HepG2 (cell line): ENCODE data around the gene HAUS1. TPM values are rescaled to one million over a fixed set of nuclear protein-coding genes. Genes with fewer than 3 reads are reported as not detected.
A peak's percentile ranks its signal among the peaks of the same experiment; 100 is the strongest.

ENCODE experiments used
- ASH2L ChIP-seq: fragments of 300-600, 200-600 bp; sonication (generic); IDR thresholded peaks from 2 replicates; pipeline ENCODE4 v1.7.0; 2017; ENCODE audit warnings: low read depth, mild to moderate bottlenecking, moderate library complexity, mixed read lengths, low read length; ENCODE audit not compliant: insufficient read length
- ETV6 ChIP-seq: sonication (generic); formaldehyde crosslinking; conservative IDR thresholded peaks from 2 replicates; pipeline ENCODE4 v1.4.0; 2020; ENCODE audit warnings: missing genetic modification reagents
- FOXJ3 ChIP-seq: sonication (generic); formaldehyde crosslinking; IDR thresholded peaks from 2 replicates; pipeline ENCODE4 v1.4.0; 2020; ENCODE audit warnings: missing genetic modification reagents, mild to moderate bottlenecking, borderline replicate concordance
- FOXP1 ChIP-seq, 2 experiments: fragments of 450-650 bp in 1 of 2; IDR thresholded peaks; 2 replicates each; pipeline ENCODE4 v1.6.1; 2017 to 2018; ENCODE audit warnings: antibody characterized with exemption in 1 of 2
- HIVEP1 ChIP-seq: sonication (generic); formaldehyde crosslinking; IDR thresholded peaks from 2 replicates; pipeline ENCODE4 v1.4.0; 2020; ENCODE audit warnings: mild to moderate bottlenecking, missing genetic modification reagents
- HNF4G ChIP-seq, 2 experiments: sonication (generic) in 1 of 2; formaldehyde crosslinking in 1 of 2; IDR thresholded peaks; 2 replicates each; pipeline versions ENCODE4 v1.4.0 to v1.6.1; 2011 to 2020; ENCODE audit warnings: borderline replicate concordance in 2 of 2, low read depth in 2 of 2, mild to moderate bottlenecking in 2 of 2, low read length in 1 of 2, missing genetic modification reagents in 1 of 2, moderate library complexity in 1 of 2
- HNRNPK ChIP-seq: fragments of 200-400 bp; formaldehyde crosslinking; IDR thresholded peaks from 2 replicates; pipeline ENCODE4 v1.6.1; 2018; ENCODE audit warnings: low read length, low read depth, moderate library complexity, mild to moderate bottlenecking; ENCODE audit not compliant: poor library complexity, severe bottlenecking
- KDM5A ChIP-seq: fragments of 200-600 bp; sonication (generic); IDR thresholded peaks from 2 replicates; pipeline ENCODE4 v1.7.0; 2018; ENCODE audit warnings: antibody characterized with exemption, mild to moderate bottlenecking, low read length, borderline replicate concordance
- PCBP1 ChIP-seq: fragments of 200-400 bp; formaldehyde crosslinking; IDR thresholded peaks from 2 replicates; pipeline ENCODE4 v1.6.1; 2017; ENCODE audit warnings: mild to moderate bottlenecking, low read depth, low read length, borderline replicate concordance
- PHF21A ChIP-seq: sonication (generic); formaldehyde crosslinking; IDR thresholded peaks from 2 replicates; pipeline ENCODE4 v1.5.0; 2020; ENCODE audit warnings: mild to moderate bottlenecking, missing genetic modification reagents
- PRMT3 ChIP-seq: sonication (generic); formaldehyde crosslinking; IDR thresholded peaks from 2 replicates; pipeline ENCODE4 v1.8.1; 2022; ENCODE audit warnings: low read depth, mild to moderate bottlenecking, moderate library complexity, missing genetic modification reagents, borderline replicate concordance
- RBFOX2 ChIP-seq: fragments of 200-400 bp; formaldehyde crosslinking; IDR thresholded peaks from 2 replicates; pipeline ENCODE4 v1.6.1; 2017; ENCODE audit warnings: low read depth, mild to moderate bottlenecking, low read length
- SNAPC2 ChIP-seq: sonication (generic); formaldehyde crosslinking; IDR thresholded peaks from 2 replicates; pipeline ENCODE4 v1.8.1; 2022; ENCODE audit warnings: mild to moderate bottlenecking, missing genetic modification reagents
- ZBTB7B ChIP-seq: sonication (generic); formaldehyde crosslinking; IDR thresholded peaks from 2 replicates; pipeline ENCODE4 v1.4.0; 2020; ENCODE audit warnings: missing genetic modification reagents
- ZNF138 ChIP-seq: sonication (generic); formaldehyde crosslinking; IDR thresholded peaks from 2 replicates; pipeline ENCODE4 v1.5.0; 2020; ENCODE audit warnings: mild to moderate bottlenecking, low read depth, missing genetic modification reagents
- ZNF235 ChIP-seq: sonication (generic); formaldehyde crosslinking; IDR thresholded peaks from 2 replicates; pipeline ENCODE4 v1.8.1; 2023; ENCODE audit warnings: mild to moderate bottlenecking, missing genetic modification reagents, borderline replicate concordance
- ZNF547 ChIP-seq: sonication (generic); formaldehyde crosslinking; IDR thresholded peaks from 2 replicates; pipeline ENCODE4 v1.5.1; 2020; ENCODE audit warnings: mild to moderate bottlenecking, missing genetic modification reagents
- ZNF776 ChIP-seq: sonication (generic); formaldehyde crosslinking; IDR thresholded peaks from 2 replicates; pipeline ENCODE4 v1.4.0; 2020; ENCODE audit warnings: mild to moderate bottlenecking, missing genetic modification reagents
- ZNF777 ChIP-seq: sonication (generic); formaldehyde crosslinking; IDR thresholded peaks from 2 replicates; pipeline ENCODE4 v1.4.0; 2020; ENCODE audit warnings: missing genetic modification reagents
- ZNF883 ChIP-seq: sonication (generic); formaldehyde crosslinking; IDR thresholded peaks from 2 replicates; pipeline ENCODE4 v1.5.1; 2020; ENCODE audit warnings: mild to moderate bottlenecking, missing genetic modification reagents; ENCODE audit errors: not compliant biosample characterization
- polyA plus RNA-seq, 8 experiments: library from polyadenylated mRNA; depleted of rRNA in 3 of 8; stranded (reverse) in 7 of 8; unstranded in 1 of 8; fragments of >200 nt; fragmentation: Illumina TruSeq in 4 of 8; extraction: Trizol in 4 of 8; gene quantifications; 2 replicates each; pipeline versions ENCODE4 v1.2.1 to v1.2.3, GENCODE V29; 2011 to 2016; ENCODE audit warnings: low read depth in 4 of 8, missing spikeins in 1 of 8, mixed read lengths in 1 of 8; ENCODE audit not compliant: insufficient read depth in 1 of 8
- total RNA-seq, 5 experiments: library from RNA; depleted of rRNA; stranded (reverse); fragments of >200 nt; fragmentation: Illumina TruSeq; extraction: Trizol; gene quantifications; 2 replicates each; pipeline ENCODE4 v1.2.3, GENCODE V29; 2016; ENCODE audit warnings: low read depth in 1 of 5
- TF ChIP-seq, protein P1 (sequence below): sonication (generic); formaldehyde crosslinking; IDR thresholded peaks from 2 replicates; pipeline ENCODE4 v1.5.0; 2020; ENCODE audit warnings: mild to moderate bottlenecking, missing genetic modification reagents, borderline replicate concordance
- TF ChIP-seq, protein P2 (sequence below): sonication (generic); formaldehyde crosslinking; IDR thresholded peaks from 2 replicates; pipeline ENCODE4 v1.5.0; 2020; ENCODE audit warnings: mild to moderate bottlenecking, missing genetic modification reagents, borderline replicate concordance

The HAUS1 gene
- total and polyA plus RNA-seq, 2 of the 13 experiments (the other 11 are each of a cell fraction or from before 2014, with no cell fraction given) = 20.6 to 59.2 TPM

DNA sequence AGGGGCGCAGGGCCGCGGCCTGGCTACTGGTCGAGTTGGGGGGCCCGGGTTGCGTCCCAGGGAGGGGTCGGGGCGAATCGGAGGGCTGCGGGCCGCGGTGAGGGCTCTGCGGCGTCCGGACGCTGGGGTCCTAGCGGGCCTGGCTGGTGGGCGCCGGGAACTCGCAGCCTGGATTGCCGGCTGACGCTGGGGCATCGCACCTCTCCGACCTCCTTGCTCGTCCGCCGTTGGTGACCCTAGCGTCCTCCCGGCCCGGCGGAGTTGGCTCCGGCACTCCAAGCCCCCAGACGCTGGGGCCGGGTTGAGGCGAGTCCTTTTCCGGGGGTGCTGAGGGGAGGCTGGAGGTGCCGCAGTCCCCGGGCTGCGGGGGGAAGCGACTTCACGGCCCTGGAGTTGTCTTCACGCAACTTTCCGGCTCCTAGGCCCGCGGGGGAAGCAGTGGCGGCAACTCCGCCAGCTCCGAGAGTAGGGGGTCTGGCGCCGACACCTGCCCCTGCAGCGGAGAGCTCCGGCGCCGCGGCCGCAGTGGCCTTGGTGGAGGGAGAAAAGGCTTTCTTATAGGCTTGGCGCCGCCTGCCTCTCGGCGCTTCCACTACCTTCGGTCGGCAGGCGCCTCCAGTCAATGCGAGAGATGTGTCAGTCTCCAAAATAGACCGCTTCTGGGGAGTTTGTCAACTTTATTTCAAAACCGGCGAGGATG lies 70.3 kb downstream of the HAUS1 start (continued):
- TF ChIP-seq, protein P1, sequence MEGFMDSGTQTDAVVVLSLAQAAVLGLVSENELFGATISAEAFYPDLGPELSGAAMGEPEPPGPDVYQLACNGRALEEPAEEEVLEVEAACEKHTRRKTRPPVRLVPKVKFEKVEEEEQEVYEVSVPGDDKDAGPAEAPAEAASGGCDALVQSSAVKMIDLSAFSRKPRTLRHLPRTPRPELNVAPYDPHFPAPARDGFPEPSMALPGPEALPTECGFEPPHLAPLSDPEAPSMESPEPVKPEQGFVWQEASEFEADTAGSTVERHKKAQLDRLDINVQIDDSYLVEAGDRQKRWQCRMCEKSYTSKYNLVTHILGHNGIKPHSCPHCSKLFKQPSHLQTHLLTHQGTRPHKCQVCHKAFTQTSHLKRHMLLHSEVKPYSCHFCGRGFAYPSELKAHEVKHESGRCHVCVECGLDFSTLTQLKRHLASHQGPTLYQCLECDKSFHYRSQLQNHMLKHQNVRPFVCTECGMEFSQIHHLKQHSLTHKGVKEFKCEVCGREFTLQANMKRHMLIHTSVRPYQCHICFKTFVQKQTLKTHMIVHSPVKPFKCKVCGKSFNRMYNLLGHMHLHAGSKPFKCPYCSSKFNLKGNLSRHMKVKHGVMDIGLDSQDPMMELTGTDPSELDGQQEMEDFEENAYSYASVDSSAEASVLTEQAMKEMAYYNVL (CRISPR knock-in tag) = no peak
- TF ChIP-seq PCBP1 (no peak), ZNF776 (CRISPR knock-in tag) (no peak), HNRNPK (peak; percentile 16), ZNF777 (CRISPR knock-in tag) (peak; percentile 85), ZNF235 (CRISPR knock-in tag) (no peak), ZNF138 (0 out of 2 replicates have a peak, but pooled peaks have one; percentile 20), FOXJ3 (CRISPR knock-in tag) (no peak), KDM5A (0 out of 2 replicates have a peak, but pooled peaks have one; percentile 17), RBFOX2 (peak; percentile 61), ZBTB7B (CRISPR knock-in tag) (peak; percentile 37; the same call in 1 of the 2 replicates), ZNF883 (peak; percentile 52), PHF21A (CRISPR knock-in tag) (no peak), ZNF547 (0 out of 2 replicates have a peak, but pooled peaks have one; percentile 62), SNAPC2 (CRISPR knock-in tag) (0 out of 2 replicates have a peak, but pooled peaks have one; percentile 14), ASH2L (peak; percentile 79), HIVEP1 (CRISPR knock-in tag) (0 out of 2 replicates have a peak, but pooled peaks have one; percentile 41), ETV6 (0 out of 2 replicates have a peak, but pooled peaks have one; percentile 58), PRMT3 (CRISPR knock-in tag) (no peak), HNF4G (IDR thresholded peaks at IDR 0.05; ENCODE audit: borderline replicate concordance, low read depth, low read length) (no peak), HNF4G (CRISPR knock-in tag; IDR thresholded peaks at IDR 0.05; ENCODE audit: borderline replicate concordance, low read depth) (no peak), FOXP1 (IDR thresholded peaks at IDR 0.05) (no peak), FOXP1 (CRISPR knock-in tag; IDR thresholded peaks at IDR 0.05) (no peak)
- TF ChIP-seq, protein P2, sequence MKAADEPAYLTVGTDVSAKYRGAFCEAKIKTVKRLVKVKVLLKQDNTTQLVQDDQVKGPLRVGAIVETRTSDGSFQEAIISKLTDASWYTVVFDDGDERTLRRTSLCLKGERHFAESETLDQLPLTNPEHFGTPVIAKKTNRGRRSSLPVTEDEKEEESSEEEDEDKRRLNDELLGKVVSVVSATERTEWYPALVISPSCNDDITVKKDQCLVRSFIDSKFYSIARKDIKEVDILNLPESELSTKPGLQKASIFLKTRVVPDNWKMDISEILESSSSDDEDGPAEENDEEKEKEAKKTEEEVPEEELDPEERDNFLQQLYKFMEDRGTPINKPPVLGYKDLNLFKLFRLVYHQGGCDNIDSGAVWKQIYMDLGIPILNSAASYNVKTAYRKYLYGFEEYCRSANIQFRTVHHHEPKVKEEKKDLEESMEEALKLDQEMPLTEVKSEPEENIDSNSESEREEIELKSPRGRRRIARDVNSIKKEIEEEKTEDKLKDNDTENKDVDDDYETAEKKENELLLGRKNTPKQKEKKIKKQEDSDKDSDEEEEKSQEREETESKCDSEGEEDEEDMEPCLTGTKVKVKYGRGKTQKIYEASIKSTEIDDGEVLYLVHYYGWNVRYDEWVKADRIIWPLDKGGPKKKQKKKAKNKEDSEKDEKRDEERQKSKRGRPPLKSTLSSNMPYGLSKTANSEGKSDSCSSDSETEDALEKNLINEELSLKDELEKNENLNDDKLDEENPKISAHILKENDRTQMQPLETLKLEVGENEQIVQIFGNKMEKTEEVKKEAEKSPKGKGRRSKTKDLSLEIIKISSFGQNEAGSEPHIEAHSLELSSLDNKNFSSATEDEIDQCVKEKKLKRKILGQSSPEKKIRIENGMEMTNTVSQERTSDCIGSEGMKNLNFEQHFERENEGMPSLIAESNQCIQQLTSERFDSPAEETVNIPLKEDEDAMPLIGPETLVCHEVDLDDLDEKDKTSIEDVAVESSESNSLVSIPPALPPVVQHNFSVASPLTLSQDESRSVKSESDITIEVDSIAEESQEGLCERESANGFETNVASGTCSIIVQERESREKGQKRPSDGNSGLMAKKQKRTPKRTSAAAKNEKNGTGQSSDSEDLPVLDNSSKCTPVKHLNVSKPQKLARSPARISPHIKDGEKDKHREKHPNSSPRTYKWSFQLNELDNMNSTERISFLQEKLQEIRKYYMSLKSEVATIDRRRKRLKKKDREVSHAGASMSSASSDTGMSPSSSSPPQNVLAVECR (CRISPR knock-in tag) = 0 out of 2 replicates have a peak, but pooled peaks have one; percentile 13
